Left cardiac atrium (tissue), 4 donors: ENCODE measurements around the gene GNAL. TPM values are rescaled to one million over a fixed set of nuclear protein-coding genes. Genes with fewer than 3 reads are reported as not detected.
A peak's percentile ranks its signal among the peaks of the same experiment; 100 is the strongest.
"Not testable (repeated sequence)": the region's sequence is repeated elsewhere in the genome, so short reads cannot be mapped to it uniquely, and the experiment has no call there.

ENCODE experiments used
- ATAC-seq, 2 donors: fragments of 200-7000 bp; cut with Tn5 transposase; one replicate each; pipeline ENCODE4 v1.9.1; 2020; ENCODE audit warnings: mild to moderate bottlenecking in 2 of 2, moderate library complexity in 2 of 2
- DNase-seq: peaks from one replicate; pipeline ENCODE4 v3.0.0-alpha.2; 2020
- intact Hi-C, 2 donors: fragments of 100-400 bp; cut with DNase I; formaldehyde crosslinking; loops; one replicate each; pipeline versions ENCODE4 v1.14.1 to v1.15.1; 2022 to 2023
- long read RNA-seq: library from polyadenylated mRNA; unstranded; transcript quantifications from one replicate; pipeline ENCODE4 v2.0.0, GENCODE V29; 2021
- total RNA-seq, 2 donors: library from RNA; stranded (reverse); fragmentation: NEBNext Ultra II Directional; extraction: Animal tissue kit (Norgen Biotek cat#: 25700); gene quantifications; one replicate each; pipeline ENCODE4 v1.2.1, GENCODE V29; 2021
- donor health status: DM: no; HTN: yes; CAD: no.
- donor health status: DM: no; HTN: yes; CAD: no; lungs with severe emphysema.
- donor health status: DM: yes; HTN: yes; CAD: no.
- donor health status: Dilated cardiomyopathy.

GNAL gene
- total RNA-seq, result 1 to 10 TPM; 3.0 to 5.8 TPM
- long read RNA-seq, result 0 reads

GRCh38 chr18:11688972-11689668 lies at the start of gene GNAL:
GNAL (plus strand) TSS chr18:11689264; CDS start chr18:11689564, 300 bp downstream.
- DNase-seq (peak; percentile 83), ATAC-seq (peak; percentile 91 to 95)
- intact Hi-C loops, result no loop called here

GRCh38 chr18:11647310-11647709 lies 41.8 kb upstream of the GNAL start:
- intact Hi-C loops, ATAC-seq, DNase-seq: not testable (repeated sequence)

DNA sequence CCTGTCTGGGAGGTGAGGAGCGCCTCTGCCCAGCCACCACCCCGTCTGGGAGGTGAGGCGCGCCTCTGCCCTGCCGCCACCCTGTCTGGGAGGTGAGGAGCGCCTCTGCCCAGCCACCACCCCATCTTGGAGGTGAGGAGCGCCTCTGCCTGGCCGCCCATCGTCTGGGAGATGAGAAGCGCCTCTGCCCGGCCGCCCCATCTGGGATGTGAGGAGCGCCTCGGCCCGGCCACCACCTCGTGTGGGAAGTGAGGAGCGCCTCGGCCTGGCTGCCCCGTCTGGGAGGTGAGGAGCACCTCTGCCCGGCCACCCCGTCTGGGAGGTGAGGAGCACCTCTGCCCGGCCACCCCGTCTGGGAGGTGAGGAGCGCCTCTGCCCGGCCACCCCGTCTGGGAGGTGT lies 41.3 kb upstream of the GNAL start:
- ATAC-seq, DNase-seq, intact Hi-C loops: not testable (repeated sequence)

- DNase-seq (no peak), ATAC-seq (no peak)
- intact Hi-C loops, result loop anchor here in 1 of 2 donors (10.0 kb wide), 1 partner anchor 225 kb away; no protein-coding TSS in a partner anchor
Measured at GRCh38 chr18:11649839-11650238, 39.2 kb upstream of the GNAL start.

GRCh38 chr18:11651899-11652298 lies 37.2 kb upstream of the GNAL start:
- ATAC-seq (no peak), DNase-seq (no peak)
- intact Hi-C loops, result loop anchor here in 1 of 2 donors (10.0 kb wide), 1 partner anchor 223 kb away; no protein-coding TSS in a partner anchor

GRCh38 chr18:11653521-11653920 lies 35.5 kb upstream of the GNAL start:
- no peak for DNase-seq
- intact Hi-C loops, result loop anchor here in 1 of 2 donors (10.0 kb wide), 1 partner anchor 221 kb away; no protein-coding TSS in a partner anchor
- ATAC-seq, result no peak

- peak; percentile 77 to 80 for ATAC-seq
- intact Hi-C loops, result loop anchor here in 1 of 2 donors (5.0 to 10.0 kb wide), 2 partner anchors 72 to 220 kb away; no protein-coding TSS in a partner anchor
- peak; percentile 57 for DNase-seq
Measured at GRCh38 chr18:11654736-11655605, 34.1 kb upstream of the GNAL start.

- intact Hi-C loops, result loop anchor here in 1 of 2 donors (5.0 to 10.0 kb wide), 2 partner anchors 72 to 219 kb away; no protein-coding TSS in a partner anchor
- ATAC-seq, result peak in 1 of 2 donors; percentile 11
- DNase-seq, result no peak
Measured at GRCh38 chr18:11655606-11655932, 33.5 kb upstream of the GNAL start.

GRCh38 chr18:11657152-11657551 lies 31.9 kb upstream of the GNAL start:
- ATAC-seq (no peak), DNase-seq (no peak)
- intact Hi-C loops, result loop anchor here in 1 of 2 donors (5.0 to 10.0 kb wide), 2 partner anchors 70 to 218 kb away; no protein-coding TSS in a partner anchor

- ATAC-seq (no peak), DNase-seq (no peak)
- intact Hi-C loops, result loop anchor here in 1 of 2 donors (5.0 to 10.0 kb wide), 2 partner anchors 70 to 217 kb away; no protein-coding TSS in a partner anchor
Measured at GRCh38 chr18:11657554-11657953, 31.5 kb upstream of the GNAL start.

DNA sequence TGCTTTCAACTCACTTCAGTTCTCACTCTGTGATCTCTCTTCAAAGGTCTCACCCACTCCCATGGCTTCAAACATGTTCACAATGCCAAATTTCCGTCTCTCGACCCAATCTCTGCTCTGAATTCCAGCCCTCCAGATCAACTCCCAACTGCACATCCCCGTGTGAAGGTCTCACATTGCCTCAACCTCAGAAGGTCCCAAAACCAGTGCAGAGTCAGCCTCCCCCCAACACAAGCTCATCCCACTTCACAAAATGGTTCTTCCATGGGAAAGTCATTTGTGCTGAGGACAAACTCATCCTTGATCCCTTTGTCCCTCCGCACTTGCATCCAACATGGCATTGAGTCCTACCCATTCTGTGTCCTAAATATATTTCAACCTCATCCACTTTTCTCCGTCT lies 31.0 kb upstream of the GNAL start:
- DNase-seq (no peak), ATAC-seq (no peak)
- intact Hi-C loops, result loop anchor here in 1 of 2 donors (5.0 to 10.0 kb wide), 2 partner anchors 69 to 217 kb away; no protein-coding TSS in a partner anchor

DNA sequence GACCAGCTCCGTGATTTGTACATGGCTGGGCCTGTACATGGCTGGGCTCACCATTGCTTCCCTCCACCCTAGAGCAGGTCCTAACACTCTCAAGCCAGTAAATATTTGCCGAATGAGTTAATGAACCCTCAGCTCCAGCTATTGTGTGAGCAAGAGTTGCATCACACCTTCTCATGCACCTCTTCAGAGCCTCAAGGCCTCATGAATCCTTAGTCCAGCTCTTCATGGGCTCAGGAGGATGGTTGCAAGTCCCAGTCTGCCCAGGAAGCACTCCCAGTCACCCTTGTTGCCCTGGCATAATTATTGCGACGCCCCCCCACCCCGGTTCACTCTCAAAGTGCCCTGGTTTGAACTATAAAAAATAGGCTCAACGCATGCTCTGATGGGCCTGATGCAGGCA lies 30.1 kb upstream of the GNAL start:
- DNase-seq (no peak), ATAC-seq (no peak)
- intact Hi-C loops, result loop anchor here in 1 of 2 donors (5.0 to 10.0 kb wide), 2 partner anchors 68 to 216 kb away; no protein-coding TSS in a partner anchor

GRCh38 chr18:11660691-11661090 lies 28.4 kb upstream of the GNAL start:
- intact Hi-C loops, result no loop called here
- ATAC-seq (no peak), DNase-seq (no peak)

DNA sequence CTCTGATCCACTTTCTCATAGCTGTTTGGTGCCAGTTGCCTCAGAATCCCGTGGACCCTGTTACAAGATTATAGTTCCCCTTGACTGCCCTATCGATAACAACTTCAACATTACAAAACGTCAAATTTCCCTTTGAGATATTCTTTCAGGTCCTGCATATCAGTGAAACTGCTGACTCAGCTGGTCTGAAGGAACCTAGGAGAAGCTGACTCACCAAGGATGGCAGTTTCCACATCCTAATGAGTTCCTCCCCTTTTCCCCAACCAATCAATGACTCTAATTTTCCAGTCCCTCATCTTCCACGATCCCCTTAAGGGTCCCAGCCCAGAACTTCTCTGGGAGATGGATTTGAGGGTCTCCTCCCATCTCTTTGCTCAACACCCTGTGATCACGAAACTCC lies 27.6 kb upstream of the GNAL start:
- DNase-seq (no peak), ATAC-seq (no peak)
- intact Hi-C loops, result no loop called here

- no peak for DNase-seq
- intact Hi-C loops, result no loop called here
- no peak for ATAC-seq
Measured at GRCh38 chr18:11663439-11664029, 25.5 kb upstream of the GNAL start.

DNA sequence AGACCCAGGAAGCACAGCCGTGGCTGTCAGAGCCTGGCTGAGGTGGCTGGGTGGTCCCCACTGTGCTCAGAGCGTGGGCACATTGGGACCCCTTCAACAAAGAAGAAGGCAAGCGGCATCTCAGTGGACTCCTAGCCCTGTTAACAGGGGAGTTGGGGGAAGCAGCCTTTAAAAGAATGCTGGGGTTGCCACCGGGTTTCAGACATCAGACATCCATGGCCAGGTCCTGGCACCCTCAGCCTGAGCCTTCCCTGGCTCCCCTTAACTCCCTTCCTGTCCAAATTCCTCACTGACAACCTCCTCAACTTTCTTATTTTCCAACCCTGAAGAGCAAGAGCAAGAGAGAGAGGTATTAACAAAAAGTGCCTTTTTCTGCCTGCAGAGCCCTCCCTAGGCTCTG lies 24.8 kb upstream of the GNAL start:
- ATAC-seq, result no peak
- intact Hi-C loops, result no loop called here
- DNase-seq, result no peak

DNA sequence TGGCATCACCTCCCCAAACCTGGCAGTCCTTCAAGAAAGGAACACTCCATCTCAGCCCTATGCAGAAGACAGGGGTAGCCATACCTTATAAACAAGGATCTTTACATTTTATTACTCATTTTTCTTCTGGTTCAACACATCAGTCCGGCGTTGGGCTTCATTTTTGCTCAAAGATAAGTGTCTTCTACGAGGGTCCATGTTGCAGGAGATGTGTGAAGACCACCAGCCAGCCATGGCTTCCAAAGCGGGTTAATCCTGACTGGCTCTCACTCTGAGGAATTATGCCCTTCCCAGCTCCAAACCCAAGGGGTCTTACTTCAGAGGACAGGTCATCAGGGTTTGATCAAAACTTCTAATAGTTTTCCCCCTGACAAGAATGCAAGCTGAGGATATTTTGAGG lies 23.9 kb upstream of the GNAL start:
- ATAC-seq (no peak), DNase-seq (no peak)
- intact Hi-C loops, result no loop called here

GRCh38 chr18:11665587-11665986 lies 23.5 kb upstream of the GNAL start:
- ATAC-seq (no peak), DNase-seq (no peak)
- intact Hi-C loops, result no loop called here

- intact Hi-C loops, result no loop called here
- DNase-seq (no peak), ATAC-seq (no peak)
Measured at GRCh38 chr18:11666176-11666575, 22.9 kb upstream of the GNAL start.
